PC-3 (cell line): ENCODE data around the gene HDAC4.

Source experiments
- CTCF ChIP-seq: fragments of 300-600 bp; sonication (generic); conservative IDR thresholded peaks from 2 replicates; pipeline ENCODE4 v1.5.1; 2017; ENCODE audit warnings: antibody characterized with exemption, low read depth, mild to moderate bottlenecking, low read length
- EZH2phosphoT487 ChIP-seq: fragments of 300-600 bp; sonication (generic); IDR thresholded peaks from 2 replicates; pipeline ENCODE4 v1.6.1; 2018; ENCODE audit warnings: mild to moderate bottlenecking, antibody characterized with exemption, low read length, borderline replicate concordance

GRCh38 chr2:239443666-239444567 is 43.1 kb upstream of the HDAC4 start:
- TF ChIP-seq CTCF (no peak), EZH2phosphoT487 (no peak)
